Stimulated activated CD4-positive, alpha-beta T cell treated with anti-CD3 and anti-CD28 coated beads, Interleukin-4, amount 100 ng/mL, for 24 hours (primary cell): ENCODE data around the gene TEX9.
A peak's percentile ranks its signal among the peaks of the same experiment; 100 is the strongest.

Experiments
- DNase-seq: peaks from one replicate; pipeline ENCODE4 v3.0.0-alpha.2; 2020

Gene TEX9

GRCh38 chr15:56456229-56456628, 91.0 kb downstream of the TEX9 start:
- no peak for DNase-seq

- no peak for DNase-seq
Measured at GRCh38 chr15:56459096-56459495, 93.9 kb downstream of the TEX9 start.

- no peak for DNase-seq
Measured at GRCh38 chr15:56460071-56460470, 94.8 kb downstream of the TEX9 start.

- no peak for DNase-seq
Measured at GRCh38 chr15:56460947-56461346, 95.7 kb downstream of the TEX9 start.

- peak; percentile 66 for DNase-seq
Measured at GRCh38 chr15:56464893-56465520, 99.8 kb downstream of the TEX9 start, which contains the start of gene MNS1. Gene MNS1 (minus strand): TSS chr15:56465137. CDS start chr15:56464972, 165 bp downstream.

- no peak for DNase-seq
Measured at GRCh38 chr15:56467616-56468015, 102.4 kb downstream of the TEX9 start.

- no peak for DNase-seq
Measured at GRCh38 chr15:56468401-56468800, 103.2 kb downstream of the TEX9 start.

GRCh38 chr15:56469483-56469882, 104.3 kb downstream of the TEX9 start:
- DNase-seq = no peak

GRCh38 chr15:56471440-56472069, 106.3 kb downstream of the TEX9 start:
- no peak for DNase-seq

GRCh38 chr15:56472278-56472677, 107.1 kb downstream of the TEX9 start:
- no peak for DNase-seq

- DNase-seq = no peak
Measured at GRCh38 chr15:56473017-56473416, 107.8 kb downstream of the TEX9 start.

- no peak for DNase-seq
Measured at GRCh38 chr15:56475351-56475750, 110.1 kb downstream of the TEX9 start.
